Uterus (tissue), 2 donors: ENCODE measurements around the gene USP32.

Experiments used
- POLR2A ChIP-seq, 2 donors: fragments of 450-650 bp; IDR thresholded peaks; one replicate each; pipeline ENCODE4 v1.6.1; 2016; ENCODE audit warnings: antibody characterized with exemption in 2 of 2, mild to moderate bottlenecking in 1 of 2, moderate library complexity in 1 of 2
- TF ChIP-seq, protein P1 (sequence below), 4 experiments: fragments of 200-600 bp in 2 of 4; fragments of 450-650 bp in 2 of 4; sonication (generic) in 2 of 4; IDR thresholded peaks; one replicate each; pipeline ENCODE4 v1.5.1; 2016 to 2019; ENCODE audit warnings: antibody characterized with exemption in 4 of 4, mild to moderate bottlenecking in 2 of 4, moderate library complexity in 1 of 4

DNA sequence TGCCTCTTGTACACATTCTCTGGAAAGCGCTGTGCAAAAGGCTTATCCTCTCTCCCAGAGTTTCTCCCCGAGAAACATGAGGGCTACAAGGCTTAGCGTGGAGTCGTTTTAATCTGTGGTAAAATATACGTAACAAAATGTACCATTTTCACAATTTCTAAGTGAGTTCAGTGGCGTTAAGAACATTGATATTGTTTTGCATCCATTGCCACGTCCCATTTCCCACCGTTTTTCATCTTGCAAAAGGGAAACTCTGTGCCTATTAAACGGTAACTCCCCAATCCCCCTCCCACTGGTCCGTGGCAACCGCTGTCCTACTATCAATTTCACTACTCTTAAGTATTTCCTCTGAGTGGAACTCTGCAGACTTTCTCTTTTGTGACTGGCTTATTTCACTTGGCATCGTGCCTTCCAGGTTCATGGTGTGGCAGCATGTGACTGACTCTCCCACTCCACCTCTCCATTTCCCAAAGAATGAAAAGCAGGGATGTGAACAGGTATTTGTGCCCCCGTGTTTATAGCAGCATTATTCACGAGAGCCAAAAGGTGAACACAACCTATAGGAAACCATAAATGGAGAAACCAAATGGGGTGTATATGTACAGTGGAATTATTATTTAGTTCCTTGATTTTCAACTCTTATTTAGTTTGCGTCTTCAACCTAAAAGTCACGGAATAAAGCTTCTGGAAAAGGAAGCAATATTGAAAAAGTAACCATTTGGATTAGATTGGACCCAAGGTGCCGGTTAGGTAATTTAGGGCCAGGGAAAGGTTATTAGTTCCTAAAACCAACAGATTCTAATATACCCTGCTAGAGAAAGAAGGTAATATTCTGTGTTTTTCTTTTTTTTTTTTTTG, 1.1 kb upstream of the USP32 start:
- TF ChIP-seq POLR2A (IDR thresholded peaks at IDR 0.05) = no peak
- TF ChIP-seq, protein P1, sequence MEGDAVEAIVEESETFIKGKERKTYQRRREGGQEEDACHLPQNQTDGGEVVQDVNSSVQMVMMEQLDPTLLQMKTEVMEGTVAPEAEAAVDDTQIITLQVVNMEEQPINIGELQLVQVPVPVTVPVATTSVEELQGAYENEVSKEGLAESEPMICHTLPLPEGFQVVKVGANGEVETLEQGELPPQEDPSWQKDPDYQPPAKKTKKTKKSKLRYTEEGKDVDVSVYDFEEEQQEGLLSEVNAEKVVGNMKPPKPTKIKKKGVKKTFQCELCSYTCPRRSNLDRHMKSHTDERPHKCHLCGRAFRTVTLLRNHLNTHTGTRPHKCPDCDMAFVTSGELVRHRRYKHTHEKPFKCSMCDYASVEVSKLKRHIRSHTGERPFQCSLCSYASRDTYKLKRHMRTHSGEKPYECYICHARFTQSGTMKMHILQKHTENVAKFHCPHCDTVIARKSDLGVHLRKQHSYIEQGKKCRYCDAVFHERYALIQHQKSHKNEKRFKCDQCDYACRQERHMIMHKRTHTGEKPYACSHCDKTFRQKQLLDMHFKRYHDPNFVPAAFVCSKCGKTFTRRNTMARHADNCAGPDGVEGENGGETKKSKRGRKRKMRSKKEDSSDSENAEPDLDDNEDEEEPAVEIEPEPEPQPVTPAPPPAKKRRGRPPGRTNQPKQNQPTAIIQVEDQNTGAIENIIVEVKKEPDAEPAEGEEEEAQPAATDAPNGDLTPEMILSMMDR (IDR thresholded peaks at IDR 0.05) = no peak
